Activated CD4-positive, alpha-beta T cell treated with anti-CD3 and anti-CD28 coated beads, Interleukin-2, Interleukin-4, amounts not matched to agents 100 ng/mL and 50 ng/mL, durations not matched to agents 16 hours and 8 hours (primary cell): ENCODE measurements around the gene ATP8A2.

Experiments
- DNase-seq: peaks from one replicate; pipeline ENCODE4 v3.0.0-alpha.2; 2020; ENCODE audit warnings: low spot score

ATP8A2 gene

GRCh38 chr13:25686831-25687470 is 315.2 kb downstream of the ATP8A2 start:
- DNase-seq, result no peak

GRCh38 chr13:25687471-25688225 is 315.9 kb downstream of the ATP8A2 start:
- no peak for DNase-seq

GRCh38 chr13:25688536-25688935 is 316.8 kb downstream of the ATP8A2 start:
- DNase-seq, result no peak

- DNase-seq, result no peak
Observed at GRCh38 chr13:25689539-25689938, 317.8 kb downstream of the ATP8A2 start.

GRCh38 chr13:25690582-25690981 is 318.8 kb downstream of the ATP8A2 start:
- no peak for DNase-seq

- DNase-seq, result no peak
Observed at GRCh38 chr13:25691654-25692053, 319.9 kb downstream of the ATP8A2 start.

- no peak for DNase-seq
Observed at GRCh38 chr13:25692099-25692498, 320.3 kb downstream of the ATP8A2 start.

GRCh38 chr13:25699056-25699455 is 327.3 kb downstream of the ATP8A2 start:
- DNase-seq, result no peak

- DNase-seq, result no peak
Observed at GRCh38 chr13:25699600-25699999, 327.8 kb downstream of the ATP8A2 start.

- no peak for DNase-seq
Observed at GRCh38 chr13:25701304-25701703, 329.5 kb downstream of the ATP8A2 start.

- DNase-seq, result no peak
Observed at GRCh38 chr13:25702386-25702785, 330.6 kb downstream of the ATP8A2 start.

GRCh38 chr13:25707726-25708125 is 336.0 kb downstream of the ATP8A2 start:
- DNase-seq, result no peak

GRCh38 chr13:25708268-25708667 is 336.5 kb downstream of the ATP8A2 start:
- DNase-seq, result no peak

- DNase-seq, result no peak
Observed at GRCh38 chr13:25709088-25709487, 337.3 kb downstream of the ATP8A2 start.

- DNase-seq, result no peak
Observed at GRCh38 chr13:25715760-25716159, 344.0 kb downstream of the ATP8A2 start.

GRCh38 chr13:25717666-25718197 is 346.0 kb downstream of the ATP8A2 start:
- no peak for DNase-seq

GRCh38 chr13:25719666-25720065 is 347.9 kb downstream of the ATP8A2 start:
- DNase-seq, result no peak

- DNase-seq, result no peak
Observed at GRCh38 chr13:25722893-25723292, 351.1 kb downstream of the ATP8A2 start.

GRCh38 chr13:25725104-25725503 is 353.3 kb downstream of the ATP8A2 start:
- no peak for DNase-seq

GRCh38 chr13:25727250-25727649 is 355.5 kb downstream of the ATP8A2 start:
- no peak for DNase-seq

GRCh38 chr13:25727810-25728209 is 356.0 kb downstream of the ATP8A2 start:
- no peak for DNase-seq

GRCh38 chr13:25729201-25729600 is 357.4 kb downstream of the ATP8A2 start:
- DNase-seq, result no peak

GRCh38 chr13:25731037-25731436 is 359.3 kb downstream of the ATP8A2 start:
- DNase-seq, result no peak

- no peak for DNase-seq
Observed at GRCh38 chr13:25731536-25731935, 359.8 kb downstream of the ATP8A2 start.
